ENCODE data around the gene ALKBH1. TPM values are rescaled to one million over a fixed set of nuclear protein-coding genes. Genes with fewer than 3 reads are reported as not detected.

The ALKBH1 gene
- total RNA-seq, 2 donors from 2014 or later, result 2.9 to 5.3 TPM

DNA sequence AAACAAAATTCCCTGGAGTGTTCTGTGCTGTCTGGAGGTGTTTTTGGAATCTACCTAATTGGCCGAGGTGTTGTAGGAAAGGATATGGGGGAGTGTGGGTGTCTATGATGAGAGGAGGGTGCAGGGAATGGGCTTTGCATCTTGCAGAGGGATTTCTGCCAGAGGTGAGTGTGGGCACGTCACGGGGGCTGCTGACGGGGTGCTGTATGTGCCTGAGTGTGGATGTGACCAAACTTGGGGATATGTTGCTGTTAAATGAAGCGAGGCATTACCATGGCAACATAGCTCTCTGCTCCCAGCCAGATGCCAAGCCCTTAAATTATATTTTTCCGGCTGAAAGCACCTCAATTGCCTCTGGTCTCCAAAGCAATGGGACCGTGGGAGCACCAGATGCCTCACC is 47.1 kb downstream of the ALKBH1 start:
- peak in 1 of 4 donors; percentile 27 for DNase-seq
- Histone ChIP-seq H3K27ac (peak overlapping the region in 1 of 4 donors; percentile 54), H3K9me3 (no peaks in the 10 kb centered on the region), H3K4me3 (no peak overlapping the region), H3K4me1 (no peaks in the 10 kb centered on the region), H3K27me3 (no peaks in the 10 kb centered on the region), H3K36me3 (replicated peaks in 1 of 2; ENCODE audit: insufficient read depth in 1 of 2, low read depth in 2 of 2) (no peaks in the 10 kb centered on the region)
- ATAC-seq, result no peak
- intact Hi-C loops (cut with DNase I), result no loop called here
- no peak for TF ChIP-seq POLR2A (IDR thresholded peaks at IDR 0.05)
- TF ChIP-seq, protein P1, sequence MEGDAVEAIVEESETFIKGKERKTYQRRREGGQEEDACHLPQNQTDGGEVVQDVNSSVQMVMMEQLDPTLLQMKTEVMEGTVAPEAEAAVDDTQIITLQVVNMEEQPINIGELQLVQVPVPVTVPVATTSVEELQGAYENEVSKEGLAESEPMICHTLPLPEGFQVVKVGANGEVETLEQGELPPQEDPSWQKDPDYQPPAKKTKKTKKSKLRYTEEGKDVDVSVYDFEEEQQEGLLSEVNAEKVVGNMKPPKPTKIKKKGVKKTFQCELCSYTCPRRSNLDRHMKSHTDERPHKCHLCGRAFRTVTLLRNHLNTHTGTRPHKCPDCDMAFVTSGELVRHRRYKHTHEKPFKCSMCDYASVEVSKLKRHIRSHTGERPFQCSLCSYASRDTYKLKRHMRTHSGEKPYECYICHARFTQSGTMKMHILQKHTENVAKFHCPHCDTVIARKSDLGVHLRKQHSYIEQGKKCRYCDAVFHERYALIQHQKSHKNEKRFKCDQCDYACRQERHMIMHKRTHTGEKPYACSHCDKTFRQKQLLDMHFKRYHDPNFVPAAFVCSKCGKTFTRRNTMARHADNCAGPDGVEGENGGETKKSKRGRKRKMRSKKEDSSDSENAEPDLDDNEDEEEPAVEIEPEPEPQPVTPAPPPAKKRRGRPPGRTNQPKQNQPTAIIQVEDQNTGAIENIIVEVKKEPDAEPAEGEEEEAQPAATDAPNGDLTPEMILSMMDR (IDR thresholded peaks at IDR 0.05), result no peak
- WGBS, 2 donors, result 78 to 81% methylated on average over 6 to 7 of the region's 7 CpGs

DNA sequence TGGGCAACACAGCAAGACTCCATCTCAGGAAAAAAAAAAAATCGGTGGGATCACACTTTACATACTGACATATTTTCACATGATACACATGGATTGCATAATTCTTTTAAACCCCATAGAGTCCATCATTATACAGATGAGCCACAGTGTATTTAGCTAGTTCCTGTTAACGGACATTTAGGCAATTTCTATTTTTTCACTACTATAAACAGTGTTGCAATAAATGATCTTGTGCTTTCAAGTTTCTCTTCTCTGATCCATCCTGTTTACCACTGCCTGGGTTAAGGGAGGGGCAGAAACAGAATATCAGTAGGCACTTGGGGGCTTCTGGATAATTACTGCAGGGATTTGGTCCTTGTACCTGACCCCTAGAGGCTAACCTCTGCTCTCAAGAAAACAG is 48.0 kb downstream of the ALKBH1 start:
- WGBS, 2 donors, result 55 to 67% methylated on average over 2 of the region's 2 CpGs

GRCh38 chr14:77657280-77657679 is 50.5 kb downstream of the ALKBH1 start:
- peaks cover 25% of the 10 kb centered on the region for H3K4me1 ChIP-seq
- no peaks in the 10 kb centered on the region for H3K9me3 ChIP-seq
- no peak overlapping the region for H3K27ac ChIP-seq
- H3K4me3 ChIP-seq, result no peak overlapping the region
- WGBS, 2 donors, result 60 to 85% methylated on average over 5 of the region's 5 CpGs
- no peak for ATAC-seq
- no peaks in the 10 kb centered on the region for H3K36me3 ChIP-seq (replicated peaks in 1 of 2; ENCODE audit: insufficient read depth in 1 of 2, low read depth in 2 of 2)
- no peaks in the 10 kb centered on the region for H3K27me3 ChIP-seq
- TF ChIP-seq POLR2A (IDR thresholded peaks at IDR 0.05), result no peak
- TF ChIP-seq, protein P1 (IDR thresholded peaks at IDR 0.05), result no peak
- intact Hi-C loops (cut with DNase I), result no loop called here
- peak in 1 of 4 donors; percentile 35 for DNase-seq

More for the DNA sequence above, 48.0 kb downstream of the ALKBH1 start:
- DNase-seq (no peak), ATAC-seq (no peak)
- no peaks in the 10 kb centered on the region for H3K27me3 ChIP-seq
- H3K4me3 ChIP-seq, result no peak overlapping the region
- H3K9me3 ChIP-seq, result no peaks in the 10 kb centered on the region
- no peaks in the 10 kb centered on the region for H3K36me3 ChIP-seq (replicated peaks in 1 of 2; ENCODE audit: insufficient read depth in 1 of 2, low read depth in 2 of 2)
- TF ChIP-seq, protein P1 (IDR thresholded peaks at IDR 0.05), result no peak
- no peak for TF ChIP-seq POLR2A (IDR thresholded peaks at IDR 0.05)
- H3K27ac ChIP-seq, result peak overlapping the region in 1 of 4 donors; percentile 54
- peaks cover 6% of the 10 kb centered on the region for H3K4me1 ChIP-seq
- intact Hi-C loops (cut with DNase I), result no loop called here

GRCh38 chr14:77654001-77654441 is 53.8 kb downstream of the ALKBH1 start:
- H3K36me3 ChIP-seq (replicated peaks in 1 of 2; ENCODE audit: insufficient read depth in 1 of 2, low read depth in 2 of 2), result no peaks in the 10 kb centered on the region
- H3K27me3 ChIP-seq, result no peaks in the 10 kb centered on the region
- peak in 1 of 4 donors; percentile 13 for DNase-seq
- no peak overlapping the region for H3K4me3 ChIP-seq
- no peak for TF ChIP-seq POLR2A (IDR thresholded peaks at IDR 0.05)
- TF ChIP-seq, protein P1 (IDR thresholded peaks at IDR 0.05), result no peak
- no peaks in the 10 kb centered on the region for H3K9me3 ChIP-seq
- H3K4me1 ChIP-seq, result peaks cover 25% of the 10 kb centered on the region
- no peak overlapping the region for H3K27ac ChIP-seq
- no peak for ATAC-seq
- WGBS, 2 donors, result 63 to 64% methylated on average over 9 to 11 of the region's 11 CpGs
- intact Hi-C loops (cut with DNase I), result no loop called here

- DNase-seq (no peak), ATAC-seq (no peak)
- Histone ChIP-seq H3K9me3 (no peaks in the 10 kb centered on the region), H3K27ac (no peak overlapping the region), H3K4me3 (no peak overlapping the region), H3K4me1 (peaks cover 24% of the 10 kb centered on the region), H3K36me3 (replicated peaks in 1 of 2; ENCODE audit: insufficient read depth in 1 of 2, low read depth in 2 of 2) (no peaks in the 10 kb centered on the region), H3K27me3 (no peaks in the 10 kb centered on the region)
- TF ChIP-seq, protein P1 (IDR thresholded peaks at IDR 0.05), result no peak
- no peak for TF ChIP-seq POLR2A (IDR thresholded peaks at IDR 0.05)
- 92 to 97% methylated on average over 3 of the region's 3 CpGs for WGBS, 2 donors
- intact Hi-C loops (cut with DNase I), result no loop called here
Measured at GRCh38 chr14:77649326-77649725, 58.5 kb downstream of the ALKBH1 start.
